ENCODE measurements around the gene JARID2.
A peak's percentile ranks its signal among the peaks of the same experiment; 100 is the strongest.

Gene JARID2

DNA sequence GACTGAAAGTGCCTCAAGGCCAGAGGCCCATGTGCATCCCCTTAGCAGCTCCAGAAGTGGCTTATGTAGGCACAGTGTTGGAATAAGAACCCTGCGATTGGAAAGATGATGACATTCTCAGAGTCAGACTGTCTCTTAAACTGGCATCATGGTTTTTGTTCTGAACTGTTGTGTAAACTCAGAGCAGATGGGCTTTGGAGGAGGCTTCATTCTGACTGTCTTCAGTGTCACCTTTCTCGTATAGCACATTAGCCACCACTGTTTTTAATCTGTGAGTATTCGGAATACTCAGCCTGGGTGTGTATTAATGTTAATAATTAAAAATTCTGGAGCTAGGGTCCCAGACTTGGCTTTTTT lies 140.9 kb downstream of the JARID2 start:
- no peak for TF ChIP-seq GATA2 (IDR thresholded peaks at IDR 0.05; ENCODE audit: low read depth, low read length)

DNA sequence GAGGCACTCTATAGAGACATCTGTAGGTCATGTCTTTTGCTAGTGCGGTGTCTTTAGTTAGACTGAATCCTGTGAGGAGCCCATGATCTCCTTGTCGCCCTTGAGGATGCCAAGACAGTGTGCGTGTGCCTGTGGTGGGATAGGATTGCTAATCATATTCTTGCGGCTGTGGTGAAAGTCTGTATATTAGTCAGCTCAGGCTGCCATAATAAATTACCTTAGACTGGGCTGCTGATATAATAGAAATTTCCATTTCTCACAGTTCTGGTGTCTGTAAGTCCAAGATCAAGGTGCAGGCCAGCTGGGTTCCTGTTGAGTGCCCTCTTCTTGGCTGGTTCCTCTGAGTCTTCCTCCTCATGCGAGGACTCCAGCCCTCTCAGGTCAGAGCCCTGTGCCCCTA lies 141.2 kb downstream of the JARID2 start:
- no peak for TF ChIP-seq GATA3 (IDR thresholded peaks at IDR 0.05; ENCODE audit: low read depth, low read length)
- TF ChIP-seq GATA2 (IDR thresholded peaks at IDR 0.05; ENCODE audit: low read depth, low read length), result no peak

DNA sequence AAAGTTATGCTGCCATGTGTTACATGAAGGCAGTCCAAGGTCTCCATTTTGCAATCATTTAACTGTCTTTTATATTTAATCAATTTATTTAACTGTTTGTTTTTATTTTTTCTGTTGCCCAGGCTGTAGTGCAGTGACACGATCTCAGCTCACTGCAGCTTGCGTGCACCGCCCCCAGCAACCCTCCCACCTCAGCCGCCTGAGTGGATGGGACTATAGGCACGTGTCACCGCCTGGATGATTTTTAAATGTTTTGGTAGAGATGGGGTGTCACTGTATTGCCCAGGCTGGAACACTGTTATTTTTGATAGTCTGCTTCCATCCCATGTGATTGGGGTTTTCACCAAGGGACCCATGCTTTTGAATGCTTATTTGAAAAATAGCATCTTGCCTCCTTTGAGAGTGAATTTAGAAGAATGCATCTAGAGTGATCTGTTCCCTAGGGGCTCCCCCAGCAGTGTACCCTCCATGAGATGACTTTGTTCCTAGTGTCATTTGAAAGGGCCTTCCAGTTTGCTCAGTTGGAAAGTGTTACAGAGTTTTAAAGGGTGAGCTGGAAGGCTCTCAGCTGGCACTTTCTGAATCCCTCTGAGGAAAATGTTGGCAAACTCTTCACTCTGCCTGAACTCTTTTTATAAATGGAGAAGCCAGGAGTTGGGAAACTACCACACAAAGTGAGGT lies 143.4 kb downstream of the JARID2 start:
- TF ChIP-seq GATA2 (IDR thresholded peaks at IDR 0.05; ENCODE audit: low read depth, low read length) (no peak), GATA3 (IDR thresholded peaks at IDR 0.05; ENCODE audit: low read depth, low read length) (no peak)

- no peak for TF ChIP-seq GATA2 (IDR thresholded peaks at IDR 0.05; ENCODE audit: low read depth, low read length)
- TF ChIP-seq GATA3 (IDR thresholded peaks at IDR 0.05; ENCODE audit: low read depth, low read length), result no peak
Measured at GRCh38 chr6:15389765-15390723, 144.2 kb downstream of the JARID2 start.

DNA sequence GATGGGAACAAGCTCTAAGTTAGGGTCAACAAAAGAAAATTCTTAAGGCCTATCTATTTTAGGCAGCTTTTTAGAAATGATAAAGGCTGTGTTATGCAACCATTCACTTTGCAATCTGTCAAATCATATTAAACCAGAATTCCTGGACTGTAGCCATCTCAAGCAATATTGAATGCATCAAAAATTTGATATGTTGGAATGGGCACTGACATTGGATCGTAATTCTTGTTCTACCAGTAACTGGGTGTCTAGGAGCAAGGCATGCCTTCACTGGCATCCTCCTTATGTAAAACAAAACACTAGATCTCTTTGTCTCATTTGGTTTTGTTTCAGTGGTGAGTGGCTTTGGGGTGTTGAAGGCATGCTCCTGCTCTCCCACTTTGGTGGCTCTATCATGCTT lies 145.6 kb downstream of the JARID2 start:
- TF ChIP-seq GATA3 (IDR thresholded peaks at IDR 0.05; ENCODE audit: low read depth, low read length), result no peak
- TF ChIP-seq GATA2 (IDR thresholded peaks at IDR 0.05; ENCODE audit: low read depth, low read length), result no peak

DNA sequence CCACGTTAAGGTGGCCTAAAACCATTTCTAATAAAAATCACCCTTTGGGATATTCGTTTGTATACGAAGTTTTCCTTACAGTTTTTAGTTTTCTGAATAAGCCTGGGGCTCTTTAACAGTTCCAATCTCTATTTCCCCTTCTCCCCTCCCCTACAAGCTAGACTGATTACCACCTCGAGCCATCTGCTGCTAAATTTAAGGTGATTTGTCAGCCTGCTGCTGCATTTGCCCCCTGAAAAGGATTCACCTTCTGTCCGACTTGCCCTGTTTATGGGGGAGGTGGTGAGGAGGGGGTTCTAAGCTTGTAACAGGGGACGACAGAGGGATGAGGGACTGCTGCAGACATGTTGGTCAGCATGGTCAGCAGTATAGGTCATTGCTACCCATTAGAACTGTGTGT lies 146.3 kb downstream of the JARID2 start:
- TF ChIP-seq GATA3 (IDR thresholded peaks at IDR 0.05; ENCODE audit: low read depth, low read length), result no peak
- no peak for TF ChIP-seq GATA2 (IDR thresholded peaks at IDR 0.05; ENCODE audit: low read depth, low read length)

- no peak for TF ChIP-seq GATA2 (IDR thresholded peaks at IDR 0.05; ENCODE audit: low read depth, low read length)
Measured at GRCh38 chr6:15393605-15394004, 147.7 kb downstream of the JARID2 start.

DNA sequence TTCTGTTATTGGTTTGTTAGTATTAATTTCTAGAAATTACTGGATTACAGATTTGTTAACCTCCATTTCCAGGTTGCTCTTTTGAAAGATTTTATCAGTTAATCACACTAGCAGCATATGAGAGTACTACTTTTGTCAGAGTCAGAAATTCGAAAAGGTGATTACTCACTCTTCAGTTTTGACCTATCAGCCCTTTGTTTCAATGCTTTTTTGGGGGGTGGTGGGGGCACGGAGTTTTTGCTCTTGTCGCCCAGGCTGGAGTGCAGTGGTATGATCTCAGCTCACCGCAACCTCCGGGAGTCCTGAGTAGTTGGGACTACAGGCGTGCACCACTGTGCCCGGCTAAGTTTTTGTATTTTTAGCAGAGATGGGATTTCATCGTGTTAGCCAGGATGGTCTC lies 149.2 kb downstream of the JARID2 start:
- no peak for TF ChIP-seq GATA3 (IDR thresholded peaks at IDR 0.05; ENCODE audit: low read depth, low read length)
- TF ChIP-seq GATA2 (IDR thresholded peaks at IDR 0.05; ENCODE audit: low read depth, low read length), result no peak

- TF ChIP-seq GATA2 (IDR thresholded peaks at IDR 0.05; ENCODE audit: low read depth, low read length) (no peak), GATA3 (IDR thresholded peaks at IDR 0.05; ENCODE audit: low read depth, low read length) (no peak)
Measured at GRCh38 chr6:15396808-15397207, 150.9 kb downstream of the JARID2 start.

DNA sequence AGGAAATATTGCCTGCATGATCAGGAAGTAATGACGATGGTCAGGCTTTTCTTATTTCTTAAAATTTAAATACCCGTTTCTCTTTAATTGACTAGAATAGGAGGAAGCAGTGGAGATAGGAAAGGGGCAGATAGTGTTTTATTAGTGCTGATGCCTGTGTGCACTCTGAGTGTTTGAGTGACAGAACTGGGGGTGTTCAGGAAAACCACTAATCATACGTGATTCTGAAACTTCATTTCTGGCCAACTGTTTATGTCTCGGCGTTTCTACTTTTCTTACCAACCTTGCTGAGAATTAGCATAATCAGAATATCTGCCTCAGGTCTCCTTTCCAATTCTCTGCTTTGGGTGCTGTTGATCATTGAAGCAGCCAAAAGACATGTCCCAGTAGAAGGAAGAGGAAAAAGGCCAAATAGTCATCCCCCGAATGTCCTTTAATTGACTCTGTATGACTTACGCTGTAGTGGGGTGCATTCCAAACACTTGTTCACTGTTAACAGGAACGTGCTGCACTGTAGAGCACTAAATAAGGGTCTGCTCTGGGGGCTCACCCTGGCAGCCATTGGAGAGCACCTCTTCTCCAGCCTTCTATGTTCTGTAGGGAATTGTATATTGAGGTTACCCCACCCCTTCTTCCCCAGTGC lies 152.9 kb downstream of the JARID2 start:
- no peak for TF ChIP-seq GATA3 (IDR thresholded peaks at IDR 0.05; ENCODE audit: low read depth, low read length)
- TF ChIP-seq GATA2 (IDR thresholded peaks at IDR 0.05; ENCODE audit: low read depth, low read length), result no peak

DNA sequence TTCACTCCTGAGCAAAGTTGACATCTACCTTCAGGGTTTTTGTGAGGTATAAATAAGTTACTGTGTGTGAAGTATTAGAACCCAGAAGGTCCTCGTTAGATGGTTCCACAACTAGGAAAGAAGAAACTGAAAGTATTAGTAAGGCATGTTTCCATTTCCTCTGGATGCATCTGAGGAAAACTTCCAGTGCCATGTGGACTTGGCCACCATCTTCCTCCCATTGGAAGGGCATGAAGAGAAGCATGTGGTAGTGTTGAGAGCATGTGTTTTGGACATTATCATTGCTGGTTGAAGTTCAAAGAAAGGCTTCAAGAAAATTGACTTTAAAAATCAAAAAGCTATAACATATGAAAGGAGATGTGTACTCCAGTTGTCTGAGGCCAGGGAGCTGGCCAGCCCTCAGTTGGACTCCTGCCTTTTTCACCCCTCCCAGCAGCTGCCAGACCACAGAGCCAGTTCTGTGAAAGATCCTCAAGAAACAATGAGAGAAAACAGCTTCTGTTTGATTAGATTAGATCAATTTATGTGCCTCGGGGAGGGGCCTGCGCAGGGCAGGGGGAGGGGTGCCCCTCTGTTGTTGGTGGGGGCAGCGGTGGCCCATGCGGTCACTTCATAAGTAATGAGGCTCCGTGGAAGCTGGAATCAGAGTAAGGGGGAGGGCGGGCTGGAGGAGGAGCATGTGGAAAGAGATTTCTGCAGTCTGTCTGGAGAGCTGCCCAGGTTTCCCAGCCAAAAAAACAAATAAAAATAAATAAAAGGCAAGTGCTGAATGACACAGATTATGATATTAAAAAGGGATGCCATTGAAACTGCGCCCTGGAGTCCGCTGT lies 154.0 kb downstream of the JARID2 start:
- TF ChIP-seq GATA3 (IDR thresholded peaks at IDR 0.05; ENCODE audit: low read depth, low read length), result no peak
- peak; percentile 80; the same call in 1 of the 2 replicates for TF ChIP-seq GATA2 (IDR thresholded peaks at IDR 0.05; ENCODE audit: low read depth, low read length)

- TF ChIP-seq GATA3 (IDR thresholded peaks at IDR 0.05; ENCODE audit: low read depth, low read length), result no peak
- no peak for TF ChIP-seq GATA2 (IDR thresholded peaks at IDR 0.05; ENCODE audit: low read depth, low read length)
Measured at GRCh38 chr6:15400572-15401004, 154.7 kb downstream of the JARID2 start.

DNA sequence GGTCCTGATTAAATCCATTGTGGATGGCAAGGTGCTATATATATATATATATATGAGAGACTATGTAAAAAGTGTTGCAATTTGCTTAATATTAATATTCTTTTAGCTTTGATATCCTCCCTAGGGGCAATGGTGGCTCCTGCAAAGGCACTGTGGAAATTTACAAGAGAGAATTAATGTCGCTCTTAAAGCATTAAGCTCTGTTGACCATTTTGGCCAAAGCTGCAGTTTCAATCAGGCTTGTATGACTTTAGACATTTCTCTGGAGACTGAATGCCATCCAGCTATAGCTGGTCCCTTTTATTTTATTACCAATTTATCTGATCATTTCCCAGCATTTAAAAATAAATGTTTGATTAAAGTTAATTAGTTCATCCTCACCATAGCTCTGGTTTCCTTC lies 155.3 kb downstream of the JARID2 start:
- TF ChIP-seq GATA2 (IDR thresholded peaks at IDR 0.05; ENCODE audit: low read depth, low read length) (no peak), GATA3 (IDR thresholded peaks at IDR 0.05; ENCODE audit: low read depth, low read length) (no peak)

- TF ChIP-seq GATA3 (IDR thresholded peaks at IDR 0.05; ENCODE audit: low read depth, low read length), result no peak
- TF ChIP-seq GATA2 (IDR thresholded peaks at IDR 0.05; ENCODE audit: low read depth, low read length), result no peak
Measured at GRCh38 chr6:15401769-15402250, 155.9 kb downstream of the JARID2 start.

All from SH-SY5Y (cell line).